Measurements from ENCODE around the gene AFF1. TPM values are rescaled to one million over a fixed set of nuclear protein-coding genes. Genes with fewer than 3 reads are reported as not detected.
"Not testable (repeated sequence)": the region's sequence is repeated elsewhere in the genome, so short reads cannot be mapped to it uniquely, and the experiment has no call there.

The AFF1 gene
- total and polyA plus RNA-seq, 2 donors from 2014 or later: 13.4 to 187 TPM

DNA sequence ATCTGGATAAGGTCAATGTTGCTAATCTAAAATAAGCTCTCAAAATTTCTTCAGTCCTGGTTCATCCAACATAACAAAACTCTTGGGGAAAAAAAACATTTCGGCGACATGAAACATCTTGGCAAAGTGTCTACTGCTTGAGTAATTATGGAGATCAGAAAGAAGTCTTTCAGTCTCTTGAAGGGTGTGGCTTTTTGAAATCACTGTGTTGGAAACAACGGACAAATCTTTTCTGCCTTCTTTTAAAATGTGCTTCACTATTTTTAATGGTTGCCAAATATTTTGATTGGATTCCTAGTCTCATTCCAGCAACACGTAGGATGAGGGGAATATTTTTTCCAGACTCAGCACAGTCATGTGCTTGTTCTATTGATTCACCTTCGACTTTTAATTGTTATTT lies 147.0 kb downstream of the AFF1 start:
- peak overlapping the region in 1 of 2 donors; percentile 20 for H3K27ac ChIP-seq (ENCODE audit: low read depth in 2 of 2, low read length in 2 of 2)
- intact Hi-C loops (cut with DNase I): no loop called here
- TF ChIP-seq, protein P1, sequence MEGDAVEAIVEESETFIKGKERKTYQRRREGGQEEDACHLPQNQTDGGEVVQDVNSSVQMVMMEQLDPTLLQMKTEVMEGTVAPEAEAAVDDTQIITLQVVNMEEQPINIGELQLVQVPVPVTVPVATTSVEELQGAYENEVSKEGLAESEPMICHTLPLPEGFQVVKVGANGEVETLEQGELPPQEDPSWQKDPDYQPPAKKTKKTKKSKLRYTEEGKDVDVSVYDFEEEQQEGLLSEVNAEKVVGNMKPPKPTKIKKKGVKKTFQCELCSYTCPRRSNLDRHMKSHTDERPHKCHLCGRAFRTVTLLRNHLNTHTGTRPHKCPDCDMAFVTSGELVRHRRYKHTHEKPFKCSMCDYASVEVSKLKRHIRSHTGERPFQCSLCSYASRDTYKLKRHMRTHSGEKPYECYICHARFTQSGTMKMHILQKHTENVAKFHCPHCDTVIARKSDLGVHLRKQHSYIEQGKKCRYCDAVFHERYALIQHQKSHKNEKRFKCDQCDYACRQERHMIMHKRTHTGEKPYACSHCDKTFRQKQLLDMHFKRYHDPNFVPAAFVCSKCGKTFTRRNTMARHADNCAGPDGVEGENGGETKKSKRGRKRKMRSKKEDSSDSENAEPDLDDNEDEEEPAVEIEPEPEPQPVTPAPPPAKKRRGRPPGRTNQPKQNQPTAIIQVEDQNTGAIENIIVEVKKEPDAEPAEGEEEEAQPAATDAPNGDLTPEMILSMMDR (IDR thresholded peaks at IDR 0.05; ENCODE audit: borderline replicate concordance, extremely low read depth, insufficient read depth): no peak

DNA sequence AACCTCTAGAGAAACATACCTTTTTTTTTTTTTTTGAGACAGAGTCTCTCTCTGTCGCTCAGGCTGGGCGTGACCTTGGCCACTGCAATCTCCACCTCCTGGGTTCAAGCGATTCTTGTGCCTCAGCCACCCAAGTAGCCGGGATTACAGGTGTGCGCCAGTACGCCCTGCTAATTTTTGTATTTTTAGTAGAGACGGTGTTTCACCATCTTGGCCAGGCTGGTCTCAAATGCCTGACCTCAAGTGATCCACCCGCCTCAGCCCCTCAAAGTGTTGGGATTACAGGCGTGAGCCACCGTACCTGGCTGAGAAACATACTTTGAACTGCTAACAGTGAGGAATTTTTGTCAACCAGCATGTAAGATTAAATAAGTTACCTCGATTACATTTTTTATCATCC lies 150.9 kb downstream of the AFF1 start:
- intact Hi-C loops (cut with DNase I); H3K9ac ChIP-seq (ENCODE audit: low read length in 3 of 3); H3K4me3 ChIP-seq (ENCODE audit: low read length in 3 of 3); H3K27ac ChIP-seq (ENCODE audit: low read depth in 2 of 2, low read length in 2 of 2); H3K9me3 ChIP-seq (ENCODE audit: control insufficient read depth in 2 of 3, insufficient read depth in 1 of 3, low read length in 3 of 3); DNase-seq; H3K27me3 ChIP-seq (ENCODE audit: control insufficient read depth, insufficient read depth, low read length); FAIRE-seq: not testable (repeated sequence)
- Histone ChIP-seq H3K36me3 (ENCODE audit: control insufficient read depth in 2 of 3, insufficient read depth in 3 of 3, low read length in 3 of 3) (peaks cover 2 to 21% (median 10%) of the 10 kb centered on the region in 3 donors), H3K4me1 (ENCODE audit: control insufficient read depth in 2 of 3, insufficient read depth in 2 of 3, low read depth in 1 of 3, low read length in 3 of 3) (peaks cover 10 to 29% (median 26%) of the 10 kb centered on the region in 3 donors)

More for the DNA sequence above, 147.0 kb downstream of the AFF1 start:
- Histone ChIP-seq H3K9me3 (ENCODE audit: control insufficient read depth in 2 of 3, insufficient read depth in 1 of 3, low read length in 3 of 3) (no peaks in the 10 kb centered on the region), H3K4me1 (ENCODE audit: control insufficient read depth in 2 of 3, insufficient read depth in 2 of 3, low read depth in 1 of 3, low read length in 3 of 3) (peaks cover 0 to 33% (median 29%) of the 10 kb centered on the region in 3 donors), H3K36me3 (ENCODE audit: control insufficient read depth in 2 of 3, insufficient read depth in 3 of 3, low read length in 3 of 3) (peaks cover 0 to 12% (median 4%) of the 10 kb centered on the region in 3 donors), H3K9ac (ENCODE audit: low read length in 3 of 3) (no peak overlapping the region), H3K27me3 (ENCODE audit: control insufficient read depth, insufficient read depth, low read length) (no peaks in the 10 kb centered on the region), H3K4me3 (ENCODE audit: low read length in 3 of 3) (no peak overlapping the region)
- DNase-seq: no peak
- no peak for FAIRE-seq

DNA sequence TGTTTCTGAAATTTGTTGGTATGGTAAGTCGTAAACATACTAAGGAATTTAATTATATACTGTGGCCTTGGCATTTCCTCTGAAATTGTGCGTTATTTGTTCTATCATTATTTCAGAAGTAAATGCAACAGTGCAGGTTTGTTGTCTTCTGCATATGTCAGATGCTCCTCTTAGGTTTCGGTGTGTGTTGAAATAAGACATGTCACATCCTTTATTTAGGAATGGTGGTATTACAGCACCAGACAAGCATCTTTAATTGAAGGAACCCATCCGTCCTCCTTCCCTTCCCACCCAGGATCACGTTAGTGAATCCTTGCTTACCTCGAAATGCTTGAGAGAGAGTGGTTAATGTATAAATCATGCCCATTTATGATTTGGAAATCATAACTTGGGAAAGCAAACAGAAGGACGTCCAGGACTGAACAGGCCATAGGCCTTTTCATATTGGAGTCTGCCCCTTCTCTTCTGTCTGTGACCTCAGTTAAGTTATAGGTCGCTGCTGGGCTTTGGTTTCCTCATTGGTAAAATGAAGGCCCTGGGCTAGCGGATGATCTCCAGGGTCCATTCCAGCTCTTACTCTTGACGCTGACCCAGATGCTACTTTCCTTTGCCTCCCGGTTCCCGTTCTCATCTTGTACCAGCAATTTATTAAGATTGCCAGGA lies 151.5 kb downstream of the AFF1 start:
- TF ChIP-seq, protein P1 (IDR thresholded peaks at IDR 0.05; ENCODE audit: borderline replicate concordance, extremely low read depth, insufficient read depth): no peak
- DNase-seq (no peak), FAIRE-seq (no peak)
- Histone ChIP-seq H3K36me3 (ENCODE audit: control insufficient read depth in 2 of 3, insufficient read depth in 3 of 3, low read length in 3 of 3) (peaks cover 2 to 21% (median 10%) of the 10 kb centered on the region in 3 donors), H3K4me3 (ENCODE audit: low read length in 3 of 3) (no peak overlapping the region), H3K9ac (ENCODE audit: low read length in 3 of 3) (no peak overlapping the region), H3K9me3 (ENCODE audit: control insufficient read depth in 2 of 3, insufficient read depth in 1 of 3, low read length in 3 of 3) (no peaks in the 10 kb centered on the region), H3K27ac (ENCODE audit: low read depth in 2 of 2, low read length in 2 of 2) (peak overlapping the region in 1 of 2 donors; percentile 58), H3K4me1 (ENCODE audit: control insufficient read depth in 2 of 3, insufficient read depth in 2 of 3, low read depth in 1 of 3, low read length in 3 of 3) (peaks cover 10 to 28% (median 26%) of the 10 kb centered on the region in 3 donors), H3K27me3 (ENCODE audit: control insufficient read depth, insufficient read depth, low read length) (no peaks in the 10 kb centered on the region)
- intact Hi-C loops (cut with DNase I): no loop called here

DNA sequence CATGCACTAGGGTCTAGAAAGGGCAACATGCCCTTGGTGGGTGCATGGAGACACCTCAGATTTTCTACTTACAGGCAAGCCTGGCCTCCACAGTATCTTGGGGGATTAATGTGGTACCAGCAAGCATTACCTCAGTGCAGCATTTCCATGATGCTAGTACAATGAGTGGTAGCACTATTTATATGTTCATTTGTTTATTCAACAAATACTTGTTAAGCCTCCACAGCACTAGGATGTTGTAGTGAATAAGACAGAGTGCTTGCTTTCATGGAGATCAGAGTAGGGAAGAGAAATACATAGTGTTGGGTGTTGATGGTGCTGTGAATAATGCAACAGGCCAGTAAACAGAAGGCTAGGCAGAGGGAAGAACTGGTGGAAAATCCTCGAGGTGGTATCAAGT lies 152.2 kb downstream of the AFF1 start:
- intact Hi-C loops (cut with DNase I): no loop called here
- Histone ChIP-seq H3K27me3 (ENCODE audit: control insufficient read depth, insufficient read depth, low read length) (no peaks in the 10 kb centered on the region), H3K36me3 (ENCODE audit: control insufficient read depth in 2 of 3, insufficient read depth in 3 of 3, low read length in 3 of 3) (peaks cover 2 to 21% (median 10%) of the 10 kb centered on the region in 3 donors), H3K4me3 (ENCODE audit: low read length in 3 of 3) (no peak overlapping the region), H3K27ac (ENCODE audit: low read depth in 2 of 2, low read length in 2 of 2) (peak overlapping the region; percentile 46 to 58), H3K4me1 (ENCODE audit: control insufficient read depth in 2 of 3, insufficient read depth in 2 of 3, low read depth in 1 of 3, low read length in 3 of 3) (peaks cover 10 to 24% (median 22%) of the 10 kb centered on the region in 3 donors), H3K9ac (ENCODE audit: low read length in 3 of 3) (no peak overlapping the region), H3K9me3 (ENCODE audit: control insufficient read depth in 2 of 3, insufficient read depth in 1 of 3, low read length in 3 of 3) (no peaks in the 10 kb centered on the region)
- DNase-seq (no peak), FAIRE-seq (no peak)
- TF ChIP-seq, protein P1 (IDR thresholded peaks at IDR 0.05; ENCODE audit: borderline replicate concordance, extremely low read depth, insufficient read depth): no peak
